ENCODE measurements around the gene DNAJC1. TPM values are rescaled to one million over a fixed set of nuclear protein-coding genes. Genes with fewer than 3 reads are reported as not detected.
A peak's percentile ranks its signal among the peaks of the same experiment; 100 is the strongest.
"Not testable (repeated sequence)": the region's sequence is repeated elsewhere in the genome, so short reads cannot be mapped to it uniquely, and the experiment has no call there.

The DNAJC1 gene
- polyA plus RNA-seq, 1 donor: 29.5 TPM

- DNase-seq: peak; percentile 81
Observed at GRCh38 chr10:21732067-21732772, 271.3 kb downstream of the DNAJC1 start.

- DNase-seq: no peak
Observed at GRCh38 chr10:21728618-21729017, 274.9 kb downstream of the DNAJC1 start.

- no peak for DNase-seq
Observed at GRCh38 chr10:21727452-21728168, 275.9 kb downstream of the DNAJC1 start.

GRCh38 chr10:21726601-21727225, 276.8 kb downstream of the DNAJC1 start:
- no peak for DNase-seq

- DNase-seq: peak; percentile 97
Observed at GRCh38 chr10:21724687-21725367, 278.7 kb downstream of the DNAJC1 start.

GRCh38 chr10:21724020-21724589, 279.4 kb downstream of the DNAJC1 start:
- DNase-seq: no peak

GRCh38 chr10:21722209-21722608, 281.3 kb downstream of the DNAJC1 start:
- DNase-seq: no peak

- no peak for DNase-seq
Observed at GRCh38 chr10:21721000-21721665, 282.4 kb downstream of the DNAJC1 start.

GRCh38 chr10:21720090-21720489, 283.4 kb downstream of the DNAJC1 start:
- no peak for DNase-seq

GRCh38 chr10:21719502-21719901, 284.0 kb downstream of the DNAJC1 start:
- DNase-seq: no peak

- DNase-seq: not testable (repeated sequence)
Observed at GRCh38 chr10:21717437-21718054, 286.0 kb downstream of the DNAJC1 start.

GRCh38 chr10:21715531-21716195, 287.9 kb downstream of the DNAJC1 start:
- DNase-seq: no peak

GRCh38 chr10:21712975-21713374, 290.6 kb downstream of the DNAJC1 start:
- no peak for DNase-seq

GRCh38 chr10:21707498-21707897, 296.0 kb downstream of the DNAJC1 start:
- DNase-seq: no peak

Other genes starting within 250 kb of the DNAJC1 start
- not detected for gene EBLN1, start 214.3 kb upstream of the DNAJC1 start, polyA plus RNA-seq (ENCODE audit: insufficient read length)

Measured in left kidney (tissue), 2 donors.